Mucosa of descending colon (tissue), 3 donors: ENCODE measurements around the gene WWP2. TPM values are rescaled to one million over a fixed set of nuclear protein-coding genes. Genes with fewer than 3 reads are reported as not detected.

Experiments used
- ATAC-seq: fragments of 200-7000 bp; cut with Tn5 transposase; one replicate; pipeline ENCODE4 v1.9.1; 2020; ENCODE audit warnings: mild to moderate bottlenecking, moderate library complexity
- DNase-seq, 3 donors: peaks; one replicate each; pipeline ENCODE4 v3.0.0-alpha.2; 2020
- H3K36me3 ChIP-seq: fragments of 200-600 bp; one replicate; pipeline ENCODE4 v1.8.0; 2021; ENCODE audit warnings: low read depth, mild to moderate bottlenecking
- H3K4me1 ChIP-seq: fragments of 200-600 bp; one replicate; pipeline ENCODE4 v1.8.0; 2021; ENCODE audit warnings: low read depth, mild to moderate bottlenecking
- H3K4me3 ChIP-seq: fragments of 200-600 bp; one replicate; pipeline ENCODE4 v1.8.0; 2021; ENCODE audit warnings: mild to moderate bottlenecking
- H3K9me3 ChIP-seq: fragments of 200-600 bp; one replicate; pipeline ENCODE4 v1.8.0; 2021; ENCODE audit warnings: mild to moderate bottlenecking
- CTCF ChIP-seq: fragments of 200-600 bp; IDR thresholded peaks from one replicate; pipeline ENCODE4 v1.8.0; 2022; ENCODE audit warnings: antibody characterized with exemption, mild to moderate bottlenecking
- intact Hi-C, 2 donors: fragments of 100-400 bp; cut with DNase I in 1 of 2; cut with micrococcal nuclease in 1 of 2; formaldehyde crosslinking; loops; one replicate each; pipeline versions ENCODE4 v1.11.0 to v1.11.1; 2022; cut with DNase I, micrococcal nuclease
- total RNA-seq, 3 donors: library from RNA; stranded (reverse); fragmentation: NEBNext Ultra II Directional in 2 of 3; extraction: Animal tissue kit (Norgen Biotek cat#: 25700) in 2 of 3; gene quantifications; one replicate each; pipeline versions ENCODE4 v1.2.1 to v1.2.4, GENCODE V29; 2021 to 2023
- donor health status: DM: no; HTN: no; CAD: no; lungs with moderate emphysema.
- donor health status: DM: no; HTN: no; CAD: no.
- donor health status: DM: no; HTN: yes; CAD: no.

The WWP2 gene
- total RNA-seq, 3 donors from 2014 or later = 70.2 to 110 (median 94.2) TPM

GRCh38 chr16:69917739-69918138 lies 155.6 kb downstream of the WWP2 start:
- Histone ChIP-seq H3K36me3 (no peaks in the 10 kb centered on the region), H3K9me3 (no peaks in the 10 kb centered on the region), H3K4me1 (no peaks in the 10 kb centered on the region), H3K4me3 (no peak overlapping the region)
- no peak for ATAC-seq
- intact Hi-C loops = no loop called here
- no peak for DNase-seq
- TF ChIP-seq CTCF = no peak

- Histone ChIP-seq H3K9me3 (no peaks in the 10 kb centered on the region), H3K4me1 (no peaks in the 10 kb centered on the region), H3K36me3 (no peaks in the 10 kb centered on the region), H3K4me3 (no peak overlapping the region)
- ATAC-seq (no peak), DNase-seq (no peak)
- intact Hi-C loops = no loop called here
- TF ChIP-seq CTCF = no peak
Observed at GRCh38 chr16:69918241-69918640, 156.1 kb downstream of the WWP2 start.

GRCh38 chr16:69921127-69921526 lies 159.0 kb downstream of the WWP2 start:
- Histone ChIP-seq H3K9me3 (no peaks in the 10 kb centered on the region), H3K36me3 (no peaks in the 10 kb centered on the region), H3K4me1 (no peaks in the 10 kb centered on the region), H3K4me3 (no peak overlapping the region)
- intact Hi-C loops = no loop called here
- ATAC-seq (no peak), DNase-seq (no peak)
- no peak for TF ChIP-seq CTCF

GRCh38 chr16:69922200-69922599 lies 160.1 kb downstream of the WWP2 start:
- intact Hi-C loops = no loop called here
- no peaks in the 10 kb centered on the region for H3K36me3 ChIP-seq
- no peaks in the 10 kb centered on the region for H3K9me3 ChIP-seq
- no peak for DNase-seq
- no peaks in the 10 kb centered on the region for H3K4me1 ChIP-seq
- no peak overlapping the region for H3K4me3 ChIP-seq
- ATAC-seq = no peak
- no peak for TF ChIP-seq CTCF

GRCh38 chr16:69924041-69924775 lies 162.1 kb downstream of the WWP2 start:
- ATAC-seq = no peak
- TF ChIP-seq CTCF = no peak
- H3K36me3 ChIP-seq = no peaks in the 10 kb centered on the region
- intact Hi-C loops = no loop called here
- no peak overlapping the region for H3K4me3 ChIP-seq
- H3K9me3 ChIP-seq = no peaks in the 10 kb centered on the region
- H3K4me1 ChIP-seq = no peaks in the 10 kb centered on the region
- DNase-seq = no peak
